ENCODE measurements around the gene TMEM178B. TPM values are rescaled to one million over a fixed set of nuclear protein-coding genes. Genes with fewer than 3 reads are reported as not detected.

TMEM178B gene
- total and polyA plus RNA-seq, 12 donors = 1.2 to 54.6 (median 25.7) TPM

- no peak overlapping the region for H3K27ac ChIP-seq
- ATAC-seq = no peak
- WGBS, 2 donors = 82 to 83% methylated on average over 2 of the region's 2 CpGs
- intact Hi-C loops (cut with DNase I) = no loop called here
- peaks cover 0 to 5% (median 0%) of the 10 kb centered on the region in 11 donors for H3K9me3 ChIP-seq
- TF ChIP-seq, protein P1, sequence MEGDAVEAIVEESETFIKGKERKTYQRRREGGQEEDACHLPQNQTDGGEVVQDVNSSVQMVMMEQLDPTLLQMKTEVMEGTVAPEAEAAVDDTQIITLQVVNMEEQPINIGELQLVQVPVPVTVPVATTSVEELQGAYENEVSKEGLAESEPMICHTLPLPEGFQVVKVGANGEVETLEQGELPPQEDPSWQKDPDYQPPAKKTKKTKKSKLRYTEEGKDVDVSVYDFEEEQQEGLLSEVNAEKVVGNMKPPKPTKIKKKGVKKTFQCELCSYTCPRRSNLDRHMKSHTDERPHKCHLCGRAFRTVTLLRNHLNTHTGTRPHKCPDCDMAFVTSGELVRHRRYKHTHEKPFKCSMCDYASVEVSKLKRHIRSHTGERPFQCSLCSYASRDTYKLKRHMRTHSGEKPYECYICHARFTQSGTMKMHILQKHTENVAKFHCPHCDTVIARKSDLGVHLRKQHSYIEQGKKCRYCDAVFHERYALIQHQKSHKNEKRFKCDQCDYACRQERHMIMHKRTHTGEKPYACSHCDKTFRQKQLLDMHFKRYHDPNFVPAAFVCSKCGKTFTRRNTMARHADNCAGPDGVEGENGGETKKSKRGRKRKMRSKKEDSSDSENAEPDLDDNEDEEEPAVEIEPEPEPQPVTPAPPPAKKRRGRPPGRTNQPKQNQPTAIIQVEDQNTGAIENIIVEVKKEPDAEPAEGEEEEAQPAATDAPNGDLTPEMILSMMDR (IDR thresholded peaks at IDR 0.05) = no peak
- no peaks in the 10 kb centered on the region for H3K36me3 ChIP-seq
- peaks cover 0 to 33% (median 19%) of the 10 kb centered on the region in 7 donors for H3K27me3 ChIP-seq
- no peak overlapping the region for H3K4me3 ChIP-seq
- DNase-seq = no peak
- H3K4me1 ChIP-seq = peaks cover 0 to 12% (median 10%) of the 10 kb centered on the region in 9 donors
These were observed 438.7 kb downstream of the TMEM178B start for GRCh38 chr7:141512597-141512996.

GRCh38 chr7:141513720-141514119 lies 439.9 kb downstream of the TMEM178B start:
- 87 to 94% methylated on average over 1 of the region's 1 CpG for WGBS, 2 donors
- DNase-seq (no peak), ATAC-seq (no peak)
- no peaks in the 10 kb centered on the region for H3K36me3 ChIP-seq
- H3K27ac ChIP-seq = no peak overlapping the region
- no peak overlapping the region for H3K4me3 ChIP-seq
- TF ChIP-seq, protein P1 (IDR thresholded peaks at IDR 0.05) = no peak
- peaks cover 0 to 12% (median 10%) of the 10 kb centered on the region in 9 donors for H3K4me1 ChIP-seq
- peaks cover 0 to 5% (median 0%) of the 10 kb centered on the region in 11 donors for H3K9me3 ChIP-seq
- H3K27me3 ChIP-seq = peaks cover 0 to 33% (median 19%) of the 10 kb centered on the region in 7 donors
- intact Hi-C loops (cut with DNase I) = no loop called here

DNA sequence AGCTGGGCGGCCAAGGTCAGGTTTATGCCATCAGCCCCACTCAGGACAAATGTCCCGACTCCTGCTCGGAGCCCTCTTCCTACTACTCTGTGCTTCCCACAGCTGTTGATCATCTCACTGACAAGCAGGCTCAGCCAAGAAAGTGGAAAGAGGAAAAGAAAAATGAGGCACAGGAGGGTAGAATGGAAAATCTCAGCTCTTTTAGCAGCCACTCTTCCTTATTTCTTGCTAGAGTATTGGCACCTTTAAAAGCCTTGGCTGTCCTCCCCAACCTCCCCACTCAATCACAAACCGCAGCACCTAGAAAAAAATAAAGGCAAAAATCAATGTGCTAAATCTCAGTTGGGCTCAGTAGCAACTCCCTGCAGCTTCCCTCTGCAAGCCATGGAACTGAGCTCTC lies 442.1 kb downstream of the TMEM178B start:
- no peak for ATAC-seq
- WGBS, 2 donors = 65 to 81% methylated on average over 4 of the region's 4 CpGs
- intact Hi-C loops (cut with DNase I) = no loop called here
- peaks cover 0 to 5% (median 0%) of the 10 kb centered on the region in 11 donors for H3K9me3 ChIP-seq
- peaks cover 0 to 12% (median 10%) of the 10 kb centered on the region in 9 donors for H3K4me1 ChIP-seq
- TF ChIP-seq, protein P1 (IDR thresholded peaks at IDR 0.05) = no peak
- H3K36me3 ChIP-seq = no peaks in the 10 kb centered on the region
- H3K27ac ChIP-seq = no peak overlapping the region
- DNase-seq = no peak
- no peak overlapping the region for H3K4me3 ChIP-seq
- H3K27me3 ChIP-seq = peaks cover 0 to 25% (median 19%) of the 10 kb centered on the region in 7 donors

DNA sequence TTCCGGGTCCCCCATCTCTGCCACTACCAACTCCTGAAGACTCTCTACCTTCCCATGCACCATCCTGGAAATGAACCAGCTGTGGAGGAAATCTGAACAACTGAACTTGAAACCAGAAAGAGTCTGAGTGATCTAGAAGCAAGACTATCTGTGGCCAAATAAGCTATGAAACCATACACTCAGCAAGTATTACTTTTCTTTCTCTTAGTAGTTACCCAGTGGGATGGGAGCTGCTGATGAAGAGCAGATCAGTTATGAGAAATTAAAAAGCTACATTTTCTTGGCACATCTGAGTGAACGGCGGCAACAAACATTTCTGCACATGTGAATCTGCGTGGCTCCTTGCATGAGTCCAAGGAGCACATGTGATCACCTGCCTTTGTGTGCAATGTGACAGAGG lies 445.8 kb downstream of the TMEM178B start:
- no peaks in the 10 kb centered on the region for H3K36me3 ChIP-seq
- H3K27me3 ChIP-seq = no peaks in the 10 kb centered on the region
- H3K27ac ChIP-seq = no peak overlapping the region
- TF ChIP-seq, protein P1 (IDR thresholded peaks at IDR 0.05) = no peak
- H3K4me1 ChIP-seq = no peaks in the 10 kb centered on the region
- ATAC-seq (no peak), DNase-seq (no peak)
- intact Hi-C loops (cut with DNase I) = loop anchor here in 2 of 10 donors (10.0 kb wide), 2 partner anchors 245 to 265 kb away; no protein-coding TSS in a partner anchor
- no peak overlapping the region for H3K4me3 ChIP-seq
- no peaks in the 10 kb centered on the region for H3K9me3 ChIP-seq
- WGBS, 2 donors = 95 to 96% methylated on average over 4 of the region's 4 CpGs
